Stimulated activated CD4-positive, alpha-beta T cell treated with anti-CD3 and anti-CD28 coated beads, Interleukin-2, amount 100 ng/mL, for 4 hours (primary cell): ENCODE results near the gene ODC1.

Experiments used
- DNase-seq: peaks from one replicate; pipeline ENCODE4 v3.0.0-alpha.2; 2020; ENCODE audit warnings: low read depth

ODC1 gene

GRCh38 chr2:10433947-10434885 lies 13.9 kb downstream of the ODC1 start:
- no peak for DNase-seq

- DNase-seq = no peak
These were observed 14.7 kb downstream of the ODC1 start for GRCh38 chr2:10433264-10433946.

DNA sequence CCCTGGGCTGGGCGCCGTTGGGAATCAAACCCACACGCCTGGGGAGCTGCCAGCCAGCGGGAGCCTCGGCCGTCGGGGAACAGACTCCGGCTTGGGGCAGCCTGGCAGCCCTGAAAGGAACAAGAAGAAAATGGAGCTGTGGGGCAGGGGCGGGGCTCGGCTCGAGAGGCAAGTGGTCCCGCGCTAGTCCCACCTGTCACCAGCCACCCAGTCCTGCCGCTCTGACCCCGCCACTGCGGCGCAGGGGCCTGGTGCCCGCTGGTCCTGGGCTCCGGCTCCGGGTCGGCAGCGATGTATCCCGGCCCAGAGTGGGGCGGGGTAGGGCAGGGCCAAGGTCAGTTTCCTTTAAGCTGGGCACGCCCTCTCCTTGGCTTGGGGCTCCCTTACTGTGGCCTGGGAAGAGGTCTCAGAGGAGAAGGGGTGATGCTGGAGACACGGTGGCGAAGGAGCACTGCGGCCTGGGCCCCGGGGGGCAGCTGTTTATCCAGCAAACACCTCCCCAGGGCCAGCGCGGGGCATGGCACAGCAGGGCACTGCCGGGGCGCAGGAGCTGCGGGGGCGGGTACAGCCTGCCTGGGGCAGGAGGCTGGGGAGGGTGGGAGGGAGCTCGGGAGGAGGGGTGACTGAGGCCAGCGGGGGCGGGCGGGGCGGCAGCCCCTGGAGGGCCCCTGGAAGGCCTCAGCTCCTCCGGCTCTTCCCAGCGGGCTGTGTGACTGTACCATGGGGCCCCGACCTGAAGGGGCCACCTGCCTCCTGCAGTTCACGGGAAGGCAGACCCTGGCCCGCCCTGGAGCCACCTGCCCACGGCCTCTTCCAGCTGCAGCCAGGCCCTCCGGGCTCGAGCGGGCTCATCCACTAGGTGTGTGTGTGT lies 15.6 kb downstream of the ODC1 start:
- DNase-seq = no peak

GRCh38 chr2:10431797-10432196 lies 16.3 kb downstream of the ODC1 start:
- DNase-seq = no peak

GRCh38 chr2:10430886-10431622 lies 17.1 kb downstream of the ODC1 start:
- no peak for DNase-seq

DNA sequence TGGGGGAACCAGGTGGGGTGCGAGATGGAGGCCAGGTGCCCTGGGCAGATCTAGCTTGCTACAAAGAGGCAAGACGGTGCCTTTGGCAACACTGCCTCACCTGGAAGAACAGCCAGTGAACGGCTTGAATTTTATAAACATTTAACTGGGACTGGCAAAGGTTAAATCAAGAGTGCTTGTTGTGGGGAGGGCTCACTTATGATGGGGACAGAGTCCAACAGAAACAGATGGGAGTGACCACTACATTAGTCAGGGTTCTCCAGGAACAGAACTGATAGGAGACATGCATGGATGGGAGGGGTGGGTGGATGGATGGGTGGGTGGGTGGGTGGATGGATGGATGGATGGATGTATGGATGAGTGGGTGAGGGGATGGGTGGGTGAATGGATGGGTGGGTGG lies 19.2 kb downstream of the ODC1 start:
- no peak for DNase-seq

GRCh38 chr2:10428355-10428754 lies 19.8 kb downstream of the ODC1 start:
- no peak for DNase-seq

- no peak for DNase-seq
These were observed 20.5 kb downstream of the ODC1 start for GRCh38 chr2:10427618-10427949.

GRCh38 chr2:10426726-10427617 lies 21.2 kb downstream of the ODC1 start:
- no peak for DNase-seq

GRCh38 chr2:10425699-10426098 lies 22.4 kb downstream of the ODC1 start:
- no peak for DNase-seq

DNA sequence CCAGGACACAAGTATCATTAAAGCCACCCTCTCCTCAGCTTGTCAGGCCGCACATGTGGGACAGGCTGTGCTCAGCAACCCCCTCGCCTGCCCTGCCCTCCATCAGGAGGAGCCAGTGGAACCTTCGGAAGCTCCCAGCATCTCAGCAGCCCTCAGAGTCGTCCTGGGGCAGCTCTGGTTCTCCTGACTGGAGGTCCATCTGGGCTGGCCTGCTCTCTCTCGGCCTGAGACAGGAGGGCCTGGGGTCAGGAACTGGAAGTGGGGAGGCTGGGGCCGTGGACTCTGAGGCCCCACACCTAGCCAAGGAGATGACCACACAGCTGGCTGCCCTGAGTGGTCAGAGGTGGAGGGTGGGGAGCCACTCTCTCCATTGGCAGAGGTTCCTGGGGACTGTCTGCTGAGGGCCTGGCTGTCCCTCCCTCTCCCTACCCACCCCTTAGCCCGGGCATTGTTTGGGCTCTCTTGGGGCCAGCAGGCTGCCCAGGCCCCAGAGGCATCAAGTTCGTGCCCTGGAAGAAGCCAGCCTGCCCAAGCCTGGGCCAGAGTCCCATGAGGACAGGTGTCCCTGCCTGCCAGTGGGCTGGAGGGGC lies 23.1 kb downstream of the ODC1 start:
- DNase-seq = no peak

- no peak for DNase-seq
These were observed 24.1 kb downstream of the ODC1 start for GRCh38 chr2:10424051-10424450.

GRCh38 chr2:10423400-10423774 lies 24.7 kb downstream of the ODC1 start:
- DNase-seq = no peak

GRCh38 chr2:10422732-10423399 lies 25.3 kb downstream of the ODC1 start:
- no peak for DNase-seq

- DNase-seq = no peak
These were observed 25.9 kb downstream of the ODC1 start for GRCh38 chr2:10422251-10422650.

DNA sequence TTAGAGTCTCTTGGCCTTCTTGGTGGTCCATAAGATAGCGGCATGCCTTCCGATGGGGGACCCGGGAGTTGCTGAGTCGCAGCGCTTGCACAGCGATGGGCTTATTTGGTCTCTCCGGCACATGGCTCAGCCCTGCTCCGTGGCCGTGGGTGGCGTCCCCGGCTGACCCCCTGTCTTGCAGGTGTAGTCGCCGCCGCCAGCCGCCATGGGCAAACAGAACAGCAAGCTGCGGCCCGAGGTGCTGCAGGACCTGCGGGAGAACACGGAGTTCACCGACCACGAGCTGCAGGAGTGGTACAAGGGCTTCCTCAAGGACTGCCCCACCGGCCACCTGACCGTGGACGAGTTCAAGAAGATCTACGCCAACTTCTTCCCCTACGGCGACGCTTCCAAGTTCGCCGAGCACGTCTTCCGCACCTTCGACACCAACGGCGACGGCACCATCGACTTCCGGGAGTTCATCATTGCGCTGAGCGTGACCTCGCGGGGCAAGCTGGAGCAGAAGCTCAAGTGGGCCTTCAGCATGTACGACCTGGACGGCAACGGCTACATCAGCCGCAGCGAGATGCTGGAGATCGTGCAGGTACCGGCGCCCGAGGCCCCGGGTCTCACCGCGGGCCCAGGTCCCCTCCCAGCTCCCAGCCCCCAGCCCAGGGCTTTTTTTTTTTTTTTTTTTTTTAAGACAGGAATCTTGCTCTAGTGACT lies 28.4 kb downstream of the ODC1 start:
- DNase-seq = no peak

GRCh38 chr2:10417551-10418335 lies 30.4 kb downstream of the ODC1 start:
- no peak for DNase-seq

- no peak for DNase-seq
These were observed 32.5 kb downstream of the ODC1 start for GRCh38 chr2:10415640-10416039.
